SU-DHL-6 (cell line): ENCODE results near the gene TP53BP2.

Experiments
- H2AFZ ChIP-seq: fragments of 200-600 bp; sonication (generic); 2 replicates; pipeline ENCODE4 v1.6.1; 2014; ENCODE audit warnings: low read depth, mild to moderate bottlenecking, moderate library complexity, mixed read lengths, antibody characterized with exemption, low read length; ENCODE audit not compliant: severe bottlenecking
- H3F3A ChIP-seq: fragments of 200-600 bp; shearing (Covaris generic); 2 replicates; pipeline ENCODE4 v1.6.0; 2016; ENCODE audit warnings: antibody characterized with exemption, mild to moderate bottlenecking; ENCODE audit not compliant: insufficient read depth
- H3K27ac ChIP-seq: fragments of 200-600 bp; sonication (generic); 2 replicates; pipeline ENCODE4 v1.5.1; 2016; ENCODE audit warnings: low read depth, mild to moderate bottlenecking, low read length, moderate library complexity, mixed read lengths
- H3K27me3 ChIP-seq: fragments of 200-600 bp; sonication (generic), shearing (Covaris generic); 2 replicates; pipeline ENCODE4 v1.6.0; 2014; ENCODE audit warnings: mild to moderate bottlenecking, low read length
- H3K36me3 ChIP-seq: fragments of 200-600 bp; sonication (generic); 2 replicates; pipeline ENCODE4 v1.6.1; 2014; ENCODE audit warnings: mild to moderate bottlenecking, low read length, mixed read lengths
- H3K4me2 ChIP-seq: fragments of 300-600, 200-600 bp; shearing (Covaris generic), sonication (generic); 2 replicates; pipeline ENCODE4 v1.6.0; 2014; ENCODE audit warnings: low read length, low read depth, mild to moderate bottlenecking; ENCODE audit not compliant: poor library complexity, severe bottlenecking
- H3K4me3 ChIP-seq: fragments of 200-600 bp; sonication (generic); 2 replicates; pipeline ENCODE4 v1.5.1; 2014; ENCODE audit warnings: antibody characterized with exemption, low read length, mild to moderate bottlenecking, mixed read lengths; ENCODE audit not compliant: insufficient read depth, poor library complexity, severe bottlenecking
- H3K79me2 ChIP-seq: fragments of 200-600 bp; sonication (generic); 2 replicates; pipeline ENCODE4 v1.6.1; 2014; ENCODE audit warnings: mild to moderate bottlenecking, low read length, moderate library complexity; ENCODE audit not compliant: insufficient read depth
- H3K9ac ChIP-seq: fragments of 200-600 bp; sonication (generic); 2 replicates; pipeline ENCODE4 v1.7.0; 2014; ENCODE audit warnings: mild to moderate bottlenecking, low read length
- H3K9me2 ChIP-seq: fragments of 200-600 bp; sonication (generic); replicated peaks from 2 replicates; pipeline ENCODE4 v1.6.1; 2014; ENCODE audit warnings: low read length; ENCODE audit not compliant: insufficient read depth
- H3K9me3 ChIP-seq: fragments of 200-600 bp; sonication (generic); 2 replicates; pipeline ENCODE4 v1.6.1; 2014; ENCODE audit warnings: low read length, mixed read lengths; ENCODE audit not compliant: insufficient read depth
- H4K20me1 ChIP-seq: fragments of 200-600 bp; sonication (generic); 2 replicates; pipeline ENCODE4 v1.6.1; 2014; ENCODE audit warnings: low read depth, mild to moderate bottlenecking, antibody characterized with exemption, low read length, moderate library complexity, mixed read lengths
- CTCF ChIP-seq: fragments of 200-600 bp; sonication (generic); IDR thresholded peaks from one replicate; pipeline ENCODE4 v1.5.1; 2017; ENCODE audit warnings: antibody characterized with exemption, mild to moderate bottlenecking, low read length, moderate library complexity; ENCODE audit not compliant: insufficient read depth, poor library complexity, severe bottlenecking
- EZH2phosphoT487 ChIP-seq: fragments of 200-600 bp; sonication (generic), shearing (Covaris generic); conservative IDR thresholded peaks from 2 replicates; pipeline ENCODE4 v1.6.1; 2018; ENCODE audit warnings: mild to moderate bottlenecking, antibody characterized with exemption, low read length, moderate library complexity, mixed read lengths

The TP53BP2 gene

GRCh38 chr1:223775054-223775453 lies 70.7 kb downstream of the TP53BP2 start:
- no peaks in the 10 kb centered on the region for H3K36me3 ChIP-seq
- H3K4me2 ChIP-seq: no peak overlapping the region

GRCh38 chr1:223774134-223774814 lies 71.5 kb downstream of the TP53BP2 start:
- Histone ChIP-seq H3F3A (no peaks in the 10 kb centered on the region), H3K4me3 (no peak overlapping the region), H3K36me3 (no peaks in the 10 kb centered on the region), H4K20me1 (no peaks in the 10 kb centered on the region), H3K9me3 (no peaks in the 10 kb centered on the region), H3K9ac (no peak overlapping the region), H3K27ac (no peak overlapping the region), H2AFZ (no peak overlapping the region), H3K27me3 (no peaks in the 10 kb centered on the region), H3K9me2 (no peaks in the 10 kb centered on the region), H3K79me2 (no peaks in the 10 kb centered on the region), H3K4me2 (no peak overlapping the region)
- no peak for TF ChIP-seq EZH2phosphoT487
- TF ChIP-seq CTCF: no peak

More at GRCh38 chr1:223775054-223775453, 70.7 kb downstream of the TP53BP2 start:
- H3K9me2 ChIP-seq: no peaks in the 10 kb centered on the region
- no peak for TF ChIP-seq CTCF
- TF ChIP-seq EZH2phosphoT487: no peak
- H2AFZ ChIP-seq: no peak overlapping the region
- no peaks in the 10 kb centered on the region for H4K20me1 ChIP-seq
- no peak overlapping the region for H3K4me3 ChIP-seq
- H3K79me2 ChIP-seq: no peaks in the 10 kb centered on the region
- H3F3A ChIP-seq: no peaks in the 10 kb centered on the region
- no peaks in the 10 kb centered on the region for H3K9me3 ChIP-seq
- no peak overlapping the region for H3K27ac ChIP-seq
- H3K27me3 ChIP-seq: no peaks in the 10 kb centered on the region
- no peak overlapping the region for H3K9ac ChIP-seq

- H3K9me2 ChIP-seq: no peaks in the 10 kb centered on the region
- H3F3A ChIP-seq: no peaks in the 10 kb centered on the region
- H3K9ac ChIP-seq: no peak overlapping the region
- TF ChIP-seq EZH2phosphoT487 (no peak), CTCF (no peak)
- no peaks in the 10 kb centered on the region for H3K36me3 ChIP-seq
- H3K27me3 ChIP-seq: no peaks in the 10 kb centered on the region
- no peak overlapping the region for H3K4me3 ChIP-seq
- no peaks in the 10 kb centered on the region for H3K9me3 ChIP-seq
- no peaks in the 10 kb centered on the region for H3K79me2 ChIP-seq
- H3K27ac ChIP-seq: no peak overlapping the region
- H4K20me1 ChIP-seq: no peaks in the 10 kb centered on the region
- H2AFZ ChIP-seq: no peak overlapping the region
- no peak overlapping the region for H3K4me2 ChIP-seq
Measured at GRCh38 chr1:223772771-223773160, 73.0 kb downstream of the TP53BP2 start.
